ENCODE measurements around the gene CRY1. TPM values are rescaled to one million over a fixed set of nuclear protein-coding genes. Genes with fewer than 3 reads are reported as not detected.
A peak's percentile ranks its signal among the peaks of the same experiment; 100 is the strongest.

CRY1 gene
- polyA plus RNA-seq, 2 of the 4 experiments (the other 2 are of a cell fraction) = 15.8 to 26.1 TPM

GRCh38 chr12:106954462-106955376, 138.6 kb downstream of the CRY1 start:
- peak overlapping the region; percentile 97 to 98 for H3K27ac ChIP-seq
- peak overlapping the region; percentile 90 for H3K4me2 ChIP-seq
- ChIA-PET POLR2A (interaction anchor here (0.6 to 2.6 kb wide), 6 partner anchors 12 to 804 kb away, joined by 3 to 24 read pairs (median 5); partner anchors contain the start of gene MTERF2), CTCF (interaction anchor here (0.6 to 1.5 kb wide), 3 partner anchors 12 to 177 kb away, joined by 3 to 5 read pairs (median 4); no protein-coding TSS in a partner anchor)
- ATAC-seq = no peak; a peak in 1 of 6 replicates
- no peak for DNase-seq (ENCODE audit: low read depth in 1 of 2, low spot score in 1 of 2)
- 61% methylated on average over 36 of the region's 36 CpGs for WGBS (ENCODE audit: missing lambda C conversion rate)
- no peaks in the 10 kb centered on the region for H3K9me3 ChIP-seq
- peaks cover 29% of the 10 kb centered on the region; the same call in 2 of the 3 replicates for H3K4me1 ChIP-seq
- H3K4me3 ChIP-seq = peak overlapping the region; percentile 91
- TF ChIP-seq ZC3H11A (IDR thresholded peaks at IDR 0.05) (no peak), PHF8 (IDR thresholded peaks at IDR 0.05; ENCODE audit: borderline replicate concordance, low read depth) (peak; percentile 92; the same call in 1 of the 2 replicates), RNF2 (IDR thresholded peaks at IDR 0.05; ENCODE audit: borderline replicate concordance, low read depth) (no peak; the same call in 1 of the 2 replicates), EP300 (IDR thresholded peaks at IDR 0.05) (no peak), POLR2AphosphoS2 (conservative IDR thresholded peaks at IDR 0.05; ENCODE audit: low read length) (no peak), PBX3 (IDR thresholded peaks at IDR 0.05) (no peak), HOXB13 (CRISPR knock-in tag; IDR thresholded peaks at IDR 0.05; ENCODE audit: low read depth) (no peak), ZFP36 (IDR thresholded peaks at IDR 0.05; ENCODE audit: borderline replicate concordance, partially characterized antibody) (no peak), RARB (CRISPR knock-in tag; IDR thresholded peaks at IDR 0.05) (no peak), CEBPB (IDR thresholded peaks at IDR 0.05) (peak in 1 of 2 experiments; percentile 21; a peak in 1 of 4 replicates), FOXS1 (CRISPR knock-in tag; IDR thresholded peaks at IDR 0.05) (no peak), TFCP2L1 (CRISPR knock-in tag; IDR thresholded peaks at IDR 0.05) (0 out of 2 replicates have a peak, but pooled peaks have one; percentile 30)
- TF ChIP-seq, protein P1, sequence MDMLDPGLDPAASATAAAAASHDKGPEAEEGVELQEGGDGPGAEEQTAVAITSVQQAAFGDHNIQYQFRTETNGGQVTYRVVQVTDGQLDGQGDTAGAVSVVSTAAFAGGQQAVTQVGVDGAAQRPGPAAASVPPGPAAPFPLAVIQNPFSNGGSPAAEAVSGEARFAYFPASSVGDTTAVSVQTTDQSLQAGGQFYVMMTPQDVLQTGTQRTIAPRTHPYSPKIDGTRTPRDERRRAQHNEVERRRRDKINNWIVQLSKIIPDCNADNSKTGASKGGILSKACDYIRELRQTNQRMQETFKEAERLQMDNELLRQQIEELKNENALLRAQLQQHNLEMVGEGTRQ (IDR thresholded peaks at IDR 0.05) = no peak
- no peak for FAIRE-seq

DNA sequence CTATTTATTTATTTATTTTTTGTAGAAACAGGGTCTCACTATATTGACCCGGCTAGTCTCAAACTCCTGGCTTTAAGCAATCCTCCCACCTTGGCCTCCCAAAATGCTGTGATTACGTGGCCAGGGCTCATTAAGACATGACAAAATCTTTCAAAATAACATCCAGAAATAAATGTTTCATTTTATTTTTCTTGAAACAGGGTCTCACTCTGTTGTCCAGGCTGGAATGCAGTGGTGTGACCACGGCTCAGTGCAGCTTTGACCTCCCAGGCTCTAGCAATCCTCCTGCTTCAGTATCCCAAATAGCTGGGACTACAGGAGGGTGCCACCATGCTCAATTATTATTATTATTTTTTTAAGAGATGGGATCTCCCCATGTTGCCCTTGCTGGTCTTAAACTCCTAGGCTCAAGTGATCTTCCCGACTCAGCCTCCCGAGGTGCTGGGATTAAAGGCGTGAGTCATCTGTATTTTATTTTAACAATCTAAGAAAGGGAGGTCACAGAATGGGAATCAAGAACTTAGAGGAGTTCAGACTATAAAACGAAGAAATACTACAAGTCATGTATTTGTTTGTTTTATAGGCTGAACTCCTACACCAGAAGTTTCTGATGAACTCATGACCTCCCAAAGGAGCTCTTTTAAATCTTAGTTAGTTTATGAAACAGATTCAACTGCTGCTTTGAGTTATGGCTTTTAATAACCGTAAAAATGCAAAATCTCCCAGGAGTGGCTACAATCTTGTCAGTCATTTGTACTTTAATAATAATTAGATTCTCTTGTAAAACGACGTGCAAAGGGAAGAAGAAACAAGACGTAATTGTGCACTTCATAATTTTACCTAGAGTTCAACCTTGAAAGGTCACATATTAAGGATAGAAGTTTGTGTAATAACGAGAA, 139.7 kb downstream of the CRY1 start:
- FAIRE-seq = no peak
- Histone ChIP-seq H3K4me1 (peaks cover 25% of the 10 kb centered on the region; the same call in 2 of the 3 replicates), H3K9me3 (peaks cover 3% of the 10 kb centered on the region; the same call in 1 of the 3 replicates), H3K4me3 (no peak overlapping the region), H3K4me2 (peak overlapping the region; percentile 90), H3K27ac (no peak overlapping the region)
- no peak for DNase-seq (ENCODE audit: low read depth in 1 of 2, low spot score in 1 of 2)
- ATAC-seq = no peak
- 78% methylated on average over 12 of the region's 12 CpGs for WGBS (ENCODE audit: missing lambda C conversion rate)
- POLR2A ChIA-PET = no interaction called here
- CTCF ChIA-PET = interaction anchor here (0.6 to 0.9 kb wide), 3 partner anchors 10 to 15 kb away, joined by 3 to 5 read pairs (median 4); no protein-coding TSS in a partner anchor
- TF ChIP-seq MAFK (IDR thresholded peaks at IDR 0.05; ENCODE audit: partially characterized antibody) = no peak
- no peak for TF ChIP-seq RAD21 (conservative IDR thresholded peaks at IDR 0.05 in 1 of 2, IDR thresholded peaks at IDR 0.05 in 1 of 2)
- no peak for TF ChIP-seq JUN (IDR thresholded peaks at IDR 0.05)
- TF ChIP-seq TP53 (CRISPR knock-in tag; IDR thresholded peaks at IDR 0.05) = no peak
- no peak for TF ChIP-seq ZC3H11A (IDR thresholded peaks at IDR 0.05)
- no peak for TF ChIP-seq FOXS1 (CRISPR knock-in tag; IDR thresholded peaks at IDR 0.05)
- TF ChIP-seq, protein P1 (IDR thresholded peaks at IDR 0.05) = no peak
- no peak for TF ChIP-seq HMGXB4 (CRISPR knock-in tag; IDR thresholded peaks at IDR 0.05; ENCODE audit: borderline replicate concordance)
- TF ChIP-seq MAZ (IDR thresholded peaks at IDR 0.05; ENCODE audit: borderline replicate concordance, low read depth, low read length) = no peak
- no peak for TF ChIP-seq EHF (CRISPR knock-in tag; IDR thresholded peaks at IDR 0.05)
- no peak for TF ChIP-seq FOSL2 (IDR thresholded peaks at IDR 0.05)
- no peak for TF ChIP-seq FOSL2 (CRISPR knock-in tag; IDR thresholded peaks at IDR 0.05)
- no peak for TF ChIP-seq ESRRA (IDR thresholded peaks at IDR 0.05; ENCODE audit: borderline replicate concordance, low read length)
- no peak for TF ChIP-seq NR3C1 (IDR thresholded peaks at IDR 0.05)
- no peak for TF ChIP-seq CHD4 (IDR thresholded peaks at IDR 0.05; ENCODE audit: borderline replicate concordance)
